Neural cell (in vitro differentiated cells): ENCODE results near the gene EPHA2. TPM values are rescaled to one million over a fixed set of nuclear protein-coding genes. Genes with fewer than 3 reads are reported as not detected.

Experiments
- H2AFZ ChIP-seq: fragments of 200-600, 300-800 bp; sonication (generic), shearing (Covaris generic); 2 replicates; pipeline ENCODE4 v1.6.0; 2014; ENCODE audit warnings: low read depth, mild to moderate bottlenecking, antibody characterized with exemption, low read length, moderate library complexity
- H3F3A ChIP-seq: fragments of 200-600 bp; shearing (Covaris generic); 2 replicates; pipeline ENCODE4 v1.6.1; 2016; ENCODE audit warnings: mild to moderate bottlenecking, moderate library complexity, mixed read lengths, antibody characterized with exemption, low read length; ENCODE audit not compliant: insufficient read depth, poor library complexity, severe bottlenecking
- H3K27ac ChIP-seq: fragments of 200-600, 300-800 bp; sonication (generic), shearing (Covaris generic); 2 replicates; pipeline ENCODE4 v1.5.1; 2014; ENCODE audit warnings: mild to moderate bottlenecking, low read length, moderate library complexity
- H3K27me3 ChIP-seq: fragments of 300-800, 200-600 bp; sonication (generic), shearing (Covaris generic); 2 replicates; pipeline ENCODE4 v1.6.0; 2014; ENCODE audit warnings: mild to moderate bottlenecking, low read depth, low read length, moderate library complexity; ENCODE audit not compliant: insufficient read depth
- H3K36me3 ChIP-seq: fragments of 300-800, 200-600 bp; sonication (generic), shearing (Covaris generic); 2 replicates; pipeline ENCODE4 v1.5.1; 2014; ENCODE audit warnings: mild to moderate bottlenecking, antibody characterized with exemption, low read length, moderate library complexity; ENCODE audit not compliant: insufficient read depth
- H3K4me2 ChIP-seq: fragments of 300-800, 200-600 bp; sonication (generic), shearing (Covaris generic); 2 replicates; pipeline ENCODE4 v1.6.0; 2014; ENCODE audit warnings: mild to moderate bottlenecking, low read length
- H3K4me3 ChIP-seq: fragments of 300-800, 200-600 bp; sonication (generic), shearing (Covaris generic); 2 replicates; pipeline ENCODE4 v1.5.1; 2014; ENCODE audit warnings: mild to moderate bottlenecking, low read length, moderate library complexity
- H3K79me2 ChIP-seq: fragments of 200-600 bp; shearing (Covaris generic); replicated peaks from 2 replicates; pipeline ENCODE4 v1.6.0; 2014; ENCODE audit warnings: mild to moderate bottlenecking, low read length, moderate library complexity; ENCODE audit not compliant: insufficient read depth
- H3K9ac ChIP-seq: fragments of 300-800, 200-600 bp; sonication (generic), shearing (Covaris generic); 2 replicates; pipeline ENCODE4 v1.6.1; 2016; ENCODE audit warnings: mild to moderate bottlenecking, low read length, mixed read lengths
- H3K9me2 ChIP-seq: fragments of 200-600 bp; shearing (Covaris generic); 2 replicates; pipeline ENCODE4 v1.6.1; 2016; ENCODE audit warnings: mild to moderate bottlenecking, low read length, mixed read lengths; ENCODE audit not compliant: insufficient read depth
- H3K9me3 ChIP-seq: fragments of 200-600, 300-800 bp; sonication (generic), shearing (Covaris generic); 2 replicates; pipeline ENCODE4 v1.6.1; 2016; ENCODE audit warnings: mild to moderate bottlenecking, mixed run types, low read length, moderate library complexity, mixed read lengths
- H4K20me1 ChIP-seq: fragments of 200-600 bp; shearing (Covaris generic); 2 replicates; pipeline ENCODE4 v1.6.1; 2016; ENCODE audit warnings: mild to moderate bottlenecking, mixed run types; ENCODE audit not compliant: insufficient read depth
- EP300 ChIP-seq: fragments of 450-650 bp; conservative IDR thresholded peaks from 2 replicates; pipeline ENCODE4 v1.6.1; 2014; ENCODE audit warnings: antibody characterized with exemption, mild to moderate bottlenecking, moderate library complexity; ENCODE audit not compliant: poor library complexity, severe bottlenecking
- EZH2 ChIP-seq: fragments of 200-600, 300-800 bp; shearing (Covaris generic), sonication (generic); IDR thresholded peaks from 2 replicates; pipeline ENCODE4 v1.6.1; 2014; ENCODE audit warnings: antibody characterized with exemption, low read length, borderline replicate concordance, mild to moderate bottlenecking; ENCODE audit not compliant: insufficient read depth, poor library complexity, severe bottlenecking
- MXI1 ChIP-seq: fragments of 450-650 bp; conservative IDR thresholded peaks from 2 replicates; pipeline ENCODE4 v1.6.1; 2014; ENCODE audit warnings: antibody characterized with exemption, mild to moderate bottlenecking; ENCODE audit not compliant: poor library complexity, severe bottlenecking
- POLR2AphosphoS5 ChIP-seq: IDR thresholded peaks from 2 replicates; pipeline ENCODE4 v1.6.1; 2012
- RAD21 ChIP-seq: fragments of 450-650 bp; conservative IDR thresholded peaks from 2 replicates; pipeline ENCODE4 v1.6.1; 2014; ENCODE audit warnings: antibody characterized with exemption, mild to moderate bottlenecking, moderate library complexity
- SMC3 ChIP-seq: fragments of 450-650 bp; conservative IDR thresholded peaks from 2 replicates; pipeline ENCODE4 v1.6.1; 2014; ENCODE audit warnings: antibody characterized with exemption, mild to moderate bottlenecking, moderate library complexity; ENCODE audit not compliant: poor library complexity
- TAF1 ChIP-seq: IDR thresholded peaks from 2 replicates; pipeline ENCODE4 v1.6.1; 2012; ENCODE audit warnings: low read depth
- polyA plus RNA-seq: library from polyadenylated mRNA; depleted of rRNA; stranded (reverse); fragments of >200 nt; gene quantifications from 2 replicates; pipeline ENCODE4 v1.2.3, GENCODE V29; 2014
- TF ChIP-seq, protein P1 (sequence below): IDR thresholded peaks from 2 replicates; pipeline ENCODE4 v1.6.1; 2012; ENCODE audit warnings: borderline replicate concordance
- TF ChIP-seq, protein P2 (sequence below): fragments of 450-650 bp; IDR thresholded peaks from 2 replicates; pipeline ENCODE4 v1.5.1; 2014; ENCODE audit warnings: antibody characterized with exemption, mild to moderate bottlenecking, moderate library complexity; ENCODE audit not compliant: poor library complexity, severe bottlenecking

Gene EPHA2
- polyA plus RNA-seq, 1 donor from 2014 or later, result 0.63 TPM

DNA sequence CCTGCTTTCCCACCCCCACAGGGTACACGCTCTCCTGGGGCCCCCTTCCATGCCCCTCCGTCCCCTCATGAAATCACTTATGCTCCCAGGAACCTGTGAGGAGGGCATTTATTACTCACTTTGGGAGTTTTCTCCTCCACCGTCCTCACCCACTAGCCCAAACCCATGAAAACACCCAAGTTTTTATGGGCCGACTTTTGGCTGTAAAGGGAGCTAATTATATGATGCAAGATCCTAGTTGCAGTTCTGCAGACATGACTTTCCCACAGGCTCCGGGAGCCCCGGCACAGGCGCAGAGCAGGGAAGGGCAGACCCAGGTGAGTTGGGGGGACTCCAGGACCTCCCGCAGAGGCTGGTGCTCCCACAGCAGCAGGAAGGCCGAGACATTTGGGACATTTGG lies 29.7 kb downstream of the EPHA2 start:
- H3K9ac ChIP-seq, result no peak overlapping the region
- no peak overlapping the region for H3K4me3 ChIP-seq
- H3K27ac ChIP-seq, result no peak overlapping the region
- TF ChIP-seq, protein P1, sequence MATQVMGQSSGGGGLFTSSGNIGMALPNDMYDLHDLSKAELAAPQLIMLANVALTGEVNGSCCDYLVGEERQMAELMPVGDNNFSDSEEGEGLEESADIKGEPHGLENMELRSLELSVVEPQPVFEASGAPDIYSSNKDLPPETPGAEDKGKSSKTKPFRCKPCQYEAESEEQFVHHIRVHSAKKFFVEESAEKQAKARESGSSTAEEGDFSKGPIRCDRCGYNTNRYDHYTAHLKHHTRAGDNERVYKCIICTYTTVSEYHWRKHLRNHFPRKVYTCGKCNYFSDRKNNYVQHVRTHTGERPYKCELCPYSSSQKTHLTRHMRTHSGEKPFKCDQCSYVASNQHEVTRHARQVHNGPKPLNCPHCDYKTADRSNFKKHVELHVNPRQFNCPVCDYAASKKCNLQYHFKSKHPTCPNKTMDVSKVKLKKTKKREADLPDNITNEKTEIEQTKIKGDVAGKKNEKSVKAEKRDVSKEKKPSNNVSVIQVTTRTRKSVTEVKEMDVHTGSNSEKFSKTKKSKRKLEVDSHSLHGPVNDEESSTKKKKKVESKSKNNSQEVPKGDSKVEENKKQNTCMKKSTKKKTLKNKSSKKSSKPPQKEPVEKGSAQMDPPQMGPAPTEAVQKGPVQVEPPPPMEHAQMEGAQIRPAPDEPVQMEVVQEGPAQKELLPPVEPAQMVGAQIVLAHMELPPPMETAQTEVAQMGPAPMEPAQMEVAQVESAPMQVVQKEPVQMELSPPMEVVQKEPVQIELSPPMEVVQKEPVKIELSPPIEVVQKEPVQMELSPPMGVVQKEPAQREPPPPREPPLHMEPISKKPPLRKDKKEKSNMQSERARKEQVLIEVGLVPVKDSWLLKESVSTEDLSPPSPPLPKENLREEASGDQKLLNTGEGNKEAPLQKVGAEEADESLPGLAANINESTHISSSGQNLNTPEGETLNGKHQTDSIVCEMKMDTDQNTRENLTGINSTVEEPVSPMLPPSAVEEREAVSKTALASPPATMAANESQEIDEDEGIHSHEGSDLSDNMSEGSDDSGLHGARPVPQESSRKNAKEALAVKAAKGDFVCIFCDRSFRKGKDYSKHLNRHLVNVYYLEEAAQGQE, result no peak
- no peak for TF ChIP-seq EZH2
- no peak for TF ChIP-seq SMC3
- no peak for TF ChIP-seq RAD21
- no peak for TF ChIP-seq EP300
- TF ChIP-seq POLR2AphosphoS5, result no peak
- TF ChIP-seq MXI1, result no peak
- TF ChIP-seq, protein P2, sequence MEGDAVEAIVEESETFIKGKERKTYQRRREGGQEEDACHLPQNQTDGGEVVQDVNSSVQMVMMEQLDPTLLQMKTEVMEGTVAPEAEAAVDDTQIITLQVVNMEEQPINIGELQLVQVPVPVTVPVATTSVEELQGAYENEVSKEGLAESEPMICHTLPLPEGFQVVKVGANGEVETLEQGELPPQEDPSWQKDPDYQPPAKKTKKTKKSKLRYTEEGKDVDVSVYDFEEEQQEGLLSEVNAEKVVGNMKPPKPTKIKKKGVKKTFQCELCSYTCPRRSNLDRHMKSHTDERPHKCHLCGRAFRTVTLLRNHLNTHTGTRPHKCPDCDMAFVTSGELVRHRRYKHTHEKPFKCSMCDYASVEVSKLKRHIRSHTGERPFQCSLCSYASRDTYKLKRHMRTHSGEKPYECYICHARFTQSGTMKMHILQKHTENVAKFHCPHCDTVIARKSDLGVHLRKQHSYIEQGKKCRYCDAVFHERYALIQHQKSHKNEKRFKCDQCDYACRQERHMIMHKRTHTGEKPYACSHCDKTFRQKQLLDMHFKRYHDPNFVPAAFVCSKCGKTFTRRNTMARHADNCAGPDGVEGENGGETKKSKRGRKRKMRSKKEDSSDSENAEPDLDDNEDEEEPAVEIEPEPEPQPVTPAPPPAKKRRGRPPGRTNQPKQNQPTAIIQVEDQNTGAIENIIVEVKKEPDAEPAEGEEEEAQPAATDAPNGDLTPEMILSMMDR, result no peak
- TF ChIP-seq TAF1, result no peak
- H4K20me1 ChIP-seq, result no peaks in the 10 kb centered on the region
- no peaks in the 10 kb centered on the region for H3K79me2 ChIP-seq
- H3K36me3 ChIP-seq, result no peaks in the 10 kb centered on the region
- no peaks in the 10 kb centered on the region for H3K27me3 ChIP-seq
- no peak overlapping the region for H2AFZ ChIP-seq
- no peaks in the 10 kb centered on the region for H3F3A ChIP-seq
- no peaks in the 10 kb centered on the region for H3K9me2 ChIP-seq
- no peak overlapping the region for H3K4me2 ChIP-seq
- no peaks in the 10 kb centered on the region for H3K9me3 ChIP-seq

DNA sequence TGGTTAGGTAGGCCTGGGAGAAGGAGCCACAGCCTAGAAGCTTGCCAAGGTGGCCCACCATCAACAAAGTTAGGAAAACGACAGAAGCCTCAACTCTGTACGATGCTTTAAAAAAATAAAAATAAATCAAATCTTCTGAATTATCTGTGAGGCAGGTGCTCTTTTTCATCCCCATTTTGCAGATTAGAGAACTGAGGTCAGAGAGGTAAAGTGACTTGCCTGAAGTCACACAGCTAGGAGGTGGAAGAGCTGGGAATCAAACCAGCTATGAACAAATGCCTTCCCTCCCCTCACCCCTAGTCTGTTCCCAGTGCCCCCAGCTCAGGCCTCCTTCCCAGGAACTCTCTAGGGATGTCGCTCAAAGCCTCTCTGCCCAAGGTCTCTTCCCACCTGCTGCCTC lies 30.4 kb downstream of the EPHA2 start:
- Histone ChIP-seq H3K4me2 (no peak overlapping the region), H3K9me2 (no peaks in the 10 kb centered on the region), H3K27me3 (no peaks in the 10 kb centered on the region), H3K9me3 (no peaks in the 10 kb centered on the region), H4K20me1 (no peaks in the 10 kb centered on the region), H3K4me3 (no peak overlapping the region), H3K36me3 (no peaks in the 10 kb centered on the region), H3F3A (no peaks in the 10 kb centered on the region), H3K27ac (no peak overlapping the region), H3K79me2 (no peaks in the 10 kb centered on the region), H2AFZ (no peak overlapping the region), H3K9ac (no peak overlapping the region)
- TF ChIP-seq SMC3, result no peak
- TF ChIP-seq, protein P2, result no peak
